ENCODE measurements around the gene PRKCE.
A peak's percentile ranks its signal among the peaks of the same experiment; 100 is the strongest.

The PRKCE gene

GRCh38 chr2:45809205-45809604 is 157.7 kb downstream of the PRKCE start:
- Histone ChIP-seq H3K4me3 (ENCODE audit: extremely low read depth, insufficient read depth, low read length, poor library complexity, severe bottlenecking) (no peak overlapping the region), H3K9me3 (ENCODE audit: control insufficient read depth, low read length) (no peaks in the 10 kb centered on the region), H3K27ac (ENCODE audit: low read depth, low read length, severe bottlenecking) (no peak overlapping the region), H3K4me1 (ENCODE audit: control insufficient read depth, insufficient read depth, low read length, poor library complexity, severe bottlenecking) (peaks cover 27% of the 10 kb centered on the region), H3K36me3 (ENCODE audit: control insufficient read depth, insufficient read depth, low read length) (no peaks in the 10 kb centered on the region)
- 84 to 93% methylated on average over 2 of the region's 4 CpGs for WGBS, 2 experiments (ENCODE audit: insufficient coverage in 2 of 2)

- no peaks in the 10 kb centered on the region for H3K9me3 ChIP-seq (ENCODE audit: control insufficient read depth, low read length)
- H3K4me3 ChIP-seq (ENCODE audit: extremely low read depth, insufficient read depth, low read length, poor library complexity, severe bottlenecking) = no peak overlapping the region
- peaks cover 42% of the 10 kb centered on the region for H3K4me1 ChIP-seq (ENCODE audit: control insufficient read depth, insufficient read depth, low read length, poor library complexity, severe bottlenecking)
- no peaks in the 10 kb centered on the region for H3K36me3 ChIP-seq (ENCODE audit: control insufficient read depth, insufficient read depth, low read length)
- peak overlapping the region; percentile 89 for H3K27ac ChIP-seq (ENCODE audit: low read depth, low read length, severe bottlenecking)
- 85 to 93% methylated on average over 3 of the region's 3 CpGs for WGBS, 2 experiments (ENCODE audit: insufficient coverage in 2 of 2)
Observed at GRCh38 chr2:45812011-45812500, 160.6 kb downstream of the PRKCE start.

GRCh38 chr2:45813003-45813941 is 161.8 kb downstream of the PRKCE start:
- no peaks in the 10 kb centered on the region for H3K9me3 ChIP-seq (ENCODE audit: control insufficient read depth, low read length)
- H3K27ac ChIP-seq (ENCODE audit: low read depth, low read length, severe bottlenecking) = peak overlapping the region; percentile 89
- no peak overlapping the region for H3K4me3 ChIP-seq (ENCODE audit: extremely low read depth, insufficient read depth, low read length, poor library complexity, severe bottlenecking)
- peaks cover 50% of the 10 kb centered on the region for H3K4me1 ChIP-seq (ENCODE audit: control insufficient read depth, insufficient read depth, low read length, poor library complexity, severe bottlenecking)
- H3K36me3 ChIP-seq (ENCODE audit: control insufficient read depth, insufficient read depth, low read length) = no peaks in the 10 kb centered on the region
- 81 to 89% methylated on average over 10 to 13 of the region's 13 CpGs for WGBS, 2 experiments (ENCODE audit: insufficient coverage in 2 of 2)

- H3K27ac ChIP-seq (ENCODE audit: low read depth, low read length, severe bottlenecking) = no peak overlapping the region
- peaks cover 59% of the 10 kb centered on the region for H3K4me1 ChIP-seq (ENCODE audit: control insufficient read depth, insufficient read depth, low read length, poor library complexity, severe bottlenecking)
- no peaks in the 10 kb centered on the region for H3K36me3 ChIP-seq (ENCODE audit: control insufficient read depth, insufficient read depth, low read length)
- no peaks in the 10 kb centered on the region for H3K9me3 ChIP-seq (ENCODE audit: control insufficient read depth, low read length)
- 97 to 100% methylated on average over 1 to 3 of the region's 3 CpGs for WGBS, 2 experiments (ENCODE audit: insufficient coverage in 2 of 2)
- H3K4me3 ChIP-seq (ENCODE audit: extremely low read depth, insufficient read depth, low read length, poor library complexity, severe bottlenecking) = no peak overlapping the region
Observed at GRCh38 chr2:45814488-45814887, 163.0 kb downstream of the PRKCE start.

GRCh38 chr2:45814951-45815621 is 163.6 kb downstream of the PRKCE start:
- Histone ChIP-seq H3K27ac (ENCODE audit: low read depth, low read length, severe bottlenecking) (no peak overlapping the region), H3K9me3 (ENCODE audit: control insufficient read depth, low read length) (no peaks in the 10 kb centered on the region), H3K36me3 (ENCODE audit: control insufficient read depth, insufficient read depth, low read length) (no peaks in the 10 kb centered on the region), H3K4me3 (ENCODE audit: extremely low read depth, insufficient read depth, low read length, poor library complexity, severe bottlenecking) (no peak overlapping the region), H3K4me1 (ENCODE audit: control insufficient read depth, insufficient read depth, low read length, poor library complexity, severe bottlenecking) (peaks cover 63% of the 10 kb centered on the region)
- 88 to 93% methylated on average over 1 to 2 of the region's 2 CpGs for WGBS, 2 experiments (ENCODE audit: insufficient coverage in 2 of 2)

- Histone ChIP-seq H3K9me3 (ENCODE audit: control insufficient read depth, low read length) (no peaks in the 10 kb centered on the region), H3K4me3 (ENCODE audit: extremely low read depth, insufficient read depth, low read length, poor library complexity, severe bottlenecking) (no peak overlapping the region), H3K36me3 (ENCODE audit: control insufficient read depth, insufficient read depth, low read length) (no peaks in the 10 kb centered on the region), H3K4me1 (ENCODE audit: control insufficient read depth, insufficient read depth, low read length, poor library complexity, severe bottlenecking) (peaks cover 68% of the 10 kb centered on the region), H3K27ac (ENCODE audit: low read depth, low read length, severe bottlenecking) (no peak overlapping the region)
- WGBS, 2 experiments (ENCODE audit: insufficient coverage in 2 of 2) = 100% methylated on average over 2 of the region's 2 CpGs; no CpG with 5 or more reads in 1 of the 2 experiments
Observed at GRCh38 chr2:45816272-45816671, 164.8 kb downstream of the PRKCE start.

GRCh38 chr2:45818591-45818990 is 167.1 kb downstream of the PRKCE start:
- no peak overlapping the region for H3K4me3 ChIP-seq (ENCODE audit: extremely low read depth, insufficient read depth, low read length, poor library complexity, severe bottlenecking)
- H3K4me1 ChIP-seq (ENCODE audit: control insufficient read depth, insufficient read depth, low read length, poor library complexity, severe bottlenecking) = peaks cover 48% of the 10 kb centered on the region
- H3K9me3 ChIP-seq (ENCODE audit: control insufficient read depth, low read length) = no peaks in the 10 kb centered on the region
- H3K36me3 ChIP-seq (ENCODE audit: control insufficient read depth, insufficient read depth, low read length) = no peaks in the 10 kb centered on the region
- no peak overlapping the region for H3K27ac ChIP-seq (ENCODE audit: low read depth, low read length, severe bottlenecking)
- 69 to 70% methylated on average over 3 to 5 of the region's 5 CpGs for WGBS, 2 experiments (ENCODE audit: insufficient coverage in 2 of 2)

GRCh38 chr2:45820048-45820447 is 168.6 kb downstream of the PRKCE start:
- Histone ChIP-seq H3K9me3 (ENCODE audit: control insufficient read depth, low read length) (no peaks in the 10 kb centered on the region), H3K27ac (ENCODE audit: low read depth, low read length, severe bottlenecking) (no peak overlapping the region), H3K4me1 (ENCODE audit: control insufficient read depth, insufficient read depth, low read length, poor library complexity, severe bottlenecking) (peaks cover 34% of the 10 kb centered on the region), H3K36me3 (ENCODE audit: control insufficient read depth, insufficient read depth, low read length) (no peaks in the 10 kb centered on the region), H3K4me3 (ENCODE audit: extremely low read depth, insufficient read depth, low read length, poor library complexity, severe bottlenecking) (no peak overlapping the region)
- WGBS, 2 experiments (ENCODE audit: insufficient coverage in 2 of 2) = 90 to 96% methylated on average over 5 to 6 of the region's 7 CpGs

- H3K9me3 ChIP-seq (ENCODE audit: control insufficient read depth, low read length) = no peaks in the 10 kb centered on the region
- H3K4me1 ChIP-seq (ENCODE audit: control insufficient read depth, insufficient read depth, low read length, poor library complexity, severe bottlenecking) = peaks cover 31% of the 10 kb centered on the region
- H3K27ac ChIP-seq (ENCODE audit: low read depth, low read length, severe bottlenecking) = no peak overlapping the region
- H3K36me3 ChIP-seq (ENCODE audit: control insufficient read depth, insufficient read depth, low read length) = no peaks in the 10 kb centered on the region
- 92 to 93% methylated on average over 9 of the region's 9 CpGs for WGBS, 2 experiments (ENCODE audit: insufficient coverage in 2 of 2)
- H3K4me3 ChIP-seq (ENCODE audit: extremely low read depth, insufficient read depth, low read length, poor library complexity, severe bottlenecking) = no peak overlapping the region
Observed at GRCh38 chr2:45821558-45822271, 170.2 kb downstream of the PRKCE start.

- H3K9me3 ChIP-seq (ENCODE audit: control insufficient read depth, low read length) = no peaks in the 10 kb centered on the region
- H3K27ac ChIP-seq (ENCODE audit: low read depth, low read length, severe bottlenecking) = no peak overlapping the region
- WGBS, 2 experiments (ENCODE audit: insufficient coverage in 2 of 2) = 84 to 100% methylated on average over 2 to 3 of the region's 5 CpGs
- no peak overlapping the region for H3K4me3 ChIP-seq (ENCODE audit: extremely low read depth, insufficient read depth, low read length, poor library complexity, severe bottlenecking)
- no peaks in the 10 kb centered on the region for H3K36me3 ChIP-seq (ENCODE audit: control insufficient read depth, insufficient read depth, low read length)
- H3K4me1 ChIP-seq (ENCODE audit: control insufficient read depth, insufficient read depth, low read length, poor library complexity, severe bottlenecking) = peaks cover 32% of the 10 kb centered on the region
Observed at GRCh38 chr2:45822272-45822630, 170.8 kb downstream of the PRKCE start.
